Activated CD4-positive, alpha-beta T cell treated with anti-CD3 and anti-CD28 coated beads for 48 hours (primary cell): ENCODE data around the gene AP1B1.

Experiments used
- DNase-seq: peaks from one replicate; pipeline ENCODE4 v3.0.0-alpha.2; 2020

AP1B1 gene

DNA sequence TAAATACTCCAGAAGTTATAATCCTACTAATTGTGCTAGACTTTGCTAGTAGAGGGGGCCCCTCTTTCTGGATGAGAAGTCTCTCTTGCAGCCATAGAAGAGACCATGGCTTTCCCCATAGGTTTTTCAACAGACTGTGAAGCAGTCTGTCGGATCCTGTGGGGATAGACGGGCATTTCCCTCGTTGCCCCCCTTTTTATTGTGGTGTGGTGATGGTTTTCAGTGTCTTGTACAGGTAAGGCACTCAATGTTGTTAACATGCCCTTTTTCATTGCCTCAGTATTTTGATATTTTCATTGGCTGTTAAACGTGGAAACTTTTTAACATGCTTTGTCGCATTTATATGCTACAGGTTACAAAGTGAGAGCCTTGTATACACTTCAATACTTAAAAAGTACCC, 98.3 kb downstream of the AP1B1 start:
- DNase-seq = no peak

DNA sequence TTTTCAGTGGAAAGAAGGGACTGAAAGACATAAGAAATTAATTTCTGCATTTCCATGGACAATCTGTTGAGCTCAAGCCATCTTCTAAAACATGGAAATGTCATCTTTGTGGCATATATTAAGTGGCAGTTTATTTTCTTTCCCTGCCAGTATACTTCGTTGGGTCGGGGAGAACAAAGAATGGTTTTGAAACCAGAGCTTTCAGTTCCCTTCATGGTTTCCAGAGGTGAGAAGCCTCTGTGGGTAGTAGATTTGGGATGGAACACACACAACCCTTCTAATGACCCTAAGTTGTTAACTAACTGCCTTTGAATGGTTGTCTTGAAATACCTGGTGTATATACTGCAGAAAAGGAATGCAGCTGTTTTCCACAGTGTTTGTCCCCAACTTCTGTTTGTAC, 99.5 kb downstream of the AP1B1 start:
- DNase-seq = no peak

DNA sequence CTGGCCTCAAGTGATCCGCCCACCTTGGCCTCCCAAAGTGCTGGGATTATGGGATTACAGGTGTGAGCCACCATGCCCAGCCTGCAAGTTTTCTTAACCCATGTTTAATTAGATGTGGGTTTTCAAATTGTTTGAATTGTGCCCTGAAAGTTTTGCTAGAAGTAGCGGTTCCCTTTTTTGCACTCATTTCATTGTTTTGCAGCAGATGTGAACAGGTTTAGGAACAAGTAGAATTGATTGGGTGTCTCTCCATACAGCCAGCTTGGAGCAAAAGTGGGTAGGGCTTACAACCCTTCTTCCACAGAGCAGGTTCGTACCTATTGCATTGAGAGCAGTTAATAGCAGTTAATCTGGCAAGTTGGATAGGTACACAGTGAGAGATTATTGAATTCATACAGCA, 104.2 kb downstream of the AP1B1 start:
- no peak for DNase-seq

DNA sequence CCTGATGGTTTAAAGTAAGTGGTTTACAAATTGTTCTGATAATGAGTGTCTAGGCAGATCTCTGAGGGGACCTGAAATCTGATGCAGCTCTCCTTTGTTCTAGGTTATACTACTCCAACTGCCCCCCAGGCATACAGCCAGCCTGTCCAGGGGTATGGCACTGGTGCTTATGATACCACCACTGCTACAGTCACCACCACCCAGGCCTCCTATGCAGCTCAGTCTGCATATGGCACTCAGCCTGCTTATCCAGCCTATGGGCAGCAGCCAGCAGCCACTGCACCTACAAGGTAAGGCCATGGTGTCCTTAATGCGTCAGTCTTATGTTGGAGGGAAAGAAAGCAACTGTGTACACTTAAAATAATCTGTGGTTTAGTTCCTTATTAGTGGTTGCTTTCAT, 110.4 kb downstream of the AP1B1 start:
- DNase-seq = no peak
